Measurements from ENCODE around the gene OR10D3. TPM values are rescaled to one million over a fixed set of nuclear protein-coding genes. Genes with fewer than 3 reads are reported as not detected.

The OR10D3 gene
- total and polyA plus RNA-seq, 2 of the 8 experiments (the other 6 are each of a cell fraction or from before 2014, with no cell fraction given), result not detected

DNA sequence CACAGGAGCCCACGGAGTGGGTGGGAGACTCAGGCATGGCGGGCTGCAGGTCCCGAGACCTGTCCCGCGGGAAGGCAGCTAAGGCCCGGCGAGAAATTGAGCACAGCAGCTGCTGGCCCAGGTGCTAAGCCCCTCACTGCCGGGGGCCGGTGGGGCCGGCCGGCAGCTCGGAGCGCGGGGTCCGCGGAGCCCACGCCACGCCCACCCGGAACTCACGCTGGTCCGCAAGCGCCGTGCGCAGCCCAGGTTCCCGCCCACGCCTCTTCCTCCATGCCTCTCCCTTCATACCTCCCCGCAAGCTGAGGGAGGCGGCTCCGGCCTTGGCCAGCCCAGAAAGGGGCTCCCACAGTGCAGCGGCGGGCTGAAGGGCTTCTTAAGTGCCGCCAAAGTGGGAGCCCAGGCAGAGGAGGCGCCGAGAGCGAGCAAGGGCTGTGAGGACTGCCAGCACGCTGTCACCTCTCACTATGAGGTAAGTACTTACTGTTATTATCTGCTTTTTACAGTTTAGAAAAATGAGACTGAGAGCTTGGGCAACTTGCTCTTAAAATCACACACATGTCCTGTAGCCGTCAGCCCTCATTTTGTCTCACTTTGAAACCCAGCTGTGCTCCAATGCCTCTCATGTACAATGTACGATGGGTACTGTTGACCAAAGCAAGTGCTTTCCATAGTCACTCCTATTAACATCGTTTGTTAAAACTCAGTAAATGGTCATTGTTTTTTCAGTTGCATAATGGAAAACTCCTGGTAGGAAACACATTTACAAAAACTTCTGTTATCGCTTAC, 12.2 kb upstream of the OR10D3 start (continued):
- TF ChIP-seq, protein P1, sequence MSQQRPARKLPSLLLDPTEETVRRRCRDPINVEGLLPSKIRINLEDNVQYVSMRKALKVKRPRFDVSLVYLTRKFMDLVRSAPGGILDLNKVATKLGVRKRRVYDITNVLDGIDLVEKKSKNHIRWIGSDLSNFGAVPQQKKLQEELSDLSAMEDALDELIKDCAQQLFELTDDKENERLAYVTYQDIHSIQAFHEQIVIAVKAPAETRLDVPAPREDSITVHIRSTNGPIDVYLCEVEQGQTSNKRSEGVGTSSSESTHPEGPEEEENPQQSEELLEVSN (IDR thresholded peaks at IDR 0.05), result no peak
